ENCODE measurements around the gene FARP1. TPM values are rescaled to one million over a fixed set of nuclear protein-coding genes. Genes with fewer than 3 reads are reported as not detected.

Gene FARP1
- total RNA-seq, 2 donors from 2014 or later: 89.5 to 93.6 TPM

DNA sequence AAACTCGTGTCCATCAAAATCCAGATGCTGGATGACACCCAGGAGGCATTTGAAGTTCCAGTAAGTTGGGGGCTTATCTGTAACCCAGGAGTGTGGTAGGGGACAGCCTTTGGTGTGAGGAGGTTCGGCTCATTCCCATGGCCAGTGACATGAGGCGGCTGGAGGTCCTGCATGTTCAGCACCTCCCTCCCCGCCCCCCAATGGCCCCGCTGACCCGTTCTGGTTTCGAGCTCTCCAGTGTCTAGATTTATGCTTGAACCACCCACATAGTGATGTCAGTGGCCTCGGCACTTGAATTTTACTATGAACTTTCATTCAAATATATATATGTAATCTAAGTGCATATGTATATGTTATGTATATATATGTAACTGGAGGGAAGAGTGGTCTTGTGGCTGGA is 70.5 kb downstream of the FARP1 start:
- DNase-seq (no peak), ATAC-seq (no peak)
- Histone ChIP-seq H3K27me3 (no peaks in the 10 kb centered on the region), H3K36me3 (replicated peaks in 1 of 2; ENCODE audit: insufficient read depth in 1 of 2, low read depth in 2 of 2) (no peaks in the 10 kb centered on the region), H3K4me1 (peaks cover 33% of the 10 kb centered on the region), H3K4me3 (no peak overlapping the region), H3K9me3 (no peaks in the 10 kb centered on the region), H3K27ac (no peak overlapping the region)
- intact Hi-C loops (cut with DNase I): no loop called here
- WGBS, 2 donors: 87 to 88% methylated on average over 5 to 8 of the region's 8 CpGs
- no peak for TF ChIP-seq POLR2A (IDR thresholded peaks at IDR 0.05)
- TF ChIP-seq, protein P1, sequence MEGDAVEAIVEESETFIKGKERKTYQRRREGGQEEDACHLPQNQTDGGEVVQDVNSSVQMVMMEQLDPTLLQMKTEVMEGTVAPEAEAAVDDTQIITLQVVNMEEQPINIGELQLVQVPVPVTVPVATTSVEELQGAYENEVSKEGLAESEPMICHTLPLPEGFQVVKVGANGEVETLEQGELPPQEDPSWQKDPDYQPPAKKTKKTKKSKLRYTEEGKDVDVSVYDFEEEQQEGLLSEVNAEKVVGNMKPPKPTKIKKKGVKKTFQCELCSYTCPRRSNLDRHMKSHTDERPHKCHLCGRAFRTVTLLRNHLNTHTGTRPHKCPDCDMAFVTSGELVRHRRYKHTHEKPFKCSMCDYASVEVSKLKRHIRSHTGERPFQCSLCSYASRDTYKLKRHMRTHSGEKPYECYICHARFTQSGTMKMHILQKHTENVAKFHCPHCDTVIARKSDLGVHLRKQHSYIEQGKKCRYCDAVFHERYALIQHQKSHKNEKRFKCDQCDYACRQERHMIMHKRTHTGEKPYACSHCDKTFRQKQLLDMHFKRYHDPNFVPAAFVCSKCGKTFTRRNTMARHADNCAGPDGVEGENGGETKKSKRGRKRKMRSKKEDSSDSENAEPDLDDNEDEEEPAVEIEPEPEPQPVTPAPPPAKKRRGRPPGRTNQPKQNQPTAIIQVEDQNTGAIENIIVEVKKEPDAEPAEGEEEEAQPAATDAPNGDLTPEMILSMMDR (IDR thresholded peaks at IDR 0.05): no peak

DNA sequence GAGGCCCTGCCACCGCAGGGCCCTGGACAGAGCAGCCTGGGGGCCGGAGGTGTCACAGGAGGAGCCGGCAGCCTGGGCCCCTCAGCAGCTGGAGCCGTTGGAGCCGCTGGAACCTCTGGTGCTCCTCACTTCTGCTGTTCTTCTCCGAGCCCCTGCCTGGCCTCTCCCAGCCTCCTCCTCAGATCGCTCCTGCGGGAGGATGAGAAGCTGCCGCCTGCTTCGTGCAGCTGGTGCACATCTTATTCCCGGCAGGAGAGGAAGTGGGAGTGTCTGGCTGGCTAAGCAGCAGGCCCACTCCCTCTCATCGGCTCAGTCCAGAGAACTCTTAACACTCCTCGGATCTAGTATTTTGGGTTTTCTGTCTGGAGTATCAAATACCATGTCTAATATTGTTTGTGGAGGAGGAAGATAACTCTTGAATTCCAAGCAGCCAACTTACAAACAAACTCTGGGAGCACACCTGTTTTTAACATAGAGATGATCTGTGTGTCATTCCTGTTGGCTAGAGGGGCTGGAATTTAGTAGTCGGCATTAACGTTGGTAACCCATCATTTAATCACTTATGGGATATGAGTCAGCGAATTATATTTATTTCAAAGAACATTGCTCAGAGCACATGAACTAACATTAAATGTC is 71.2 kb downstream of the FARP1 start:
- 68 to 71% methylated on average over 14 to 15 of the region's 16 CpGs for WGBS, 2 donors

DNA sequence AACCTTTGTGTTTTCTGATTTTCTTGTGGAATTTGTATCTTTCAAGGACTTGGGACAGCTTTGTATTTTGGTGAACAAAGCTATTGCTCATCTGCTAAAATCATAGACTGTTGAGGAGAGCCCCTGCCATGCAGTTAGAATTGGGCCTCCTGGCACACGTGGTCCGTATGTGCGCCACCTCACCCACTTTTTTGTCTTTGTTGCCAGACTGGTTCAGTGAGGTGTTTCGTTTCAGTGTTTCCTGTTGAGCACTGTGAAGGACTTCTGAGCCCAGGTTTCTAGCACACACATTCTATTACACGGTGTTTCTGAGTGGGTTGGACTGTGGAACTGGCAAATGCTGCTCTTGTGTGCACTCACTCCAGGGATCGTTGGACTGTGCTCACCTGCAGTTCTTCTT is 71.8 kb downstream of the FARP1 start:
- peak; percentile 77 for ATAC-seq
- intact Hi-C loops (cut with DNase I): no loop called here

More for the DNA sequence above, 71.2 kb downstream of the FARP1 start:
- H3K4me1 ChIP-seq: peaks cover 33% of the 10 kb centered on the region
- H3K36me3 ChIP-seq (replicated peaks in 1 of 2; ENCODE audit: insufficient read depth in 1 of 2, low read depth in 2 of 2): no peaks in the 10 kb centered on the region
- no peak overlapping the region for H3K4me3 ChIP-seq
- H3K27me3 ChIP-seq: no peaks in the 10 kb centered on the region
- intact Hi-C loops (cut with DNase I): no loop called here
- ATAC-seq (no peak), DNase-seq (no peak)
- H3K9me3 ChIP-seq: no peaks in the 10 kb centered on the region
- peak overlapping the region; percentile 18 to 56 (median 48) for H3K27ac ChIP-seq
- TF ChIP-seq POLR2A (IDR thresholded peaks at IDR 0.05): no peak
- TF ChIP-seq, protein P1 (IDR thresholded peaks at IDR 0.05): no peak

DNA sequence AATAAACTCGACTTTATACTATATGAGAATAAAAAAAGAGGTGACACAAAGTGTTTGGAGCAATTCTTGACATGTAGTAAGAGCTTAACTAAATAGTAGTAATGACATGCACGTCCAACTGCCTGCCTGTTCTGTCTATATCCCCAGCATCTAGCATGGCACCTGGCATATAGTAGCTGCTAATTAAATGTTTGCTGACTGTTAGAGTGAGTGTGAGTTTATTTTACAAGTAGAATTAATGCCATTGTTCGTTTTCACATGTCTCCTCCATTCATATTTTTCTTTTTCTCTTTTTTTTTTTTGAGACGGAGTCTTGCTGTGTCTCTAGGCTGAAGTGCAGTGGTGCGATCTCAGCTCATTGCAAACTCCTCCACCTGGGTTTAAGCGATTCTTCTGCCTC is 72.6 kb downstream of the FARP1 start:
- no peak overlapping the region for H3K4me3 ChIP-seq
- peak overlapping the region in 3 of 4 donors; percentile 44 to 56 (median 53) for H3K27ac ChIP-seq
- intact Hi-C loops (cut with DNase I): no loop called here
- peaks cover 44% of the 10 kb centered on the region for H3K4me1 ChIP-seq
- DNase-seq (no peak), ATAC-seq (no peak)
- no peaks in the 10 kb centered on the region for H3K36me3 ChIP-seq (replicated peaks in 1 of 2; ENCODE audit: insufficient read depth in 1 of 2, low read depth in 2 of 2)
- 87 to 88% methylated on average over 6 of the region's 6 CpGs for WGBS, 2 donors
- TF ChIP-seq, protein P1 (IDR thresholded peaks at IDR 0.05): no peak
- no peak for TF ChIP-seq POLR2A (IDR thresholded peaks at IDR 0.05)
- H3K9me3 ChIP-seq: no peaks in the 10 kb centered on the region
- H3K27me3 ChIP-seq: no peaks in the 10 kb centered on the region

More for the DNA sequence above, 71.8 kb downstream of the FARP1 start:
- 21 to 23% methylated on average over 6 of the region's 6 CpGs for WGBS, 2 donors
- Histone ChIP-seq H3K9me3 (no peaks in the 10 kb centered on the region), H3K4me1 (peaks cover 36% of the 10 kb centered on the region), H3K36me3 (replicated peaks in 1 of 2; ENCODE audit: insufficient read depth in 1 of 2, low read depth in 2 of 2) (no peaks in the 10 kb centered on the region), H3K27me3 (no peaks in the 10 kb centered on the region), H3K27ac (peak overlapping the region; percentile 44 to 56 (median 54)), H3K4me3 (no peak overlapping the region)
- peak; percentile 31 to 66 (median 62) for DNase-seq
- no peak for TF ChIP-seq POLR2A (IDR thresholded peaks at IDR 0.05)
- TF ChIP-seq, protein P1 (IDR thresholded peaks at IDR 0.05): no peak

DNA sequence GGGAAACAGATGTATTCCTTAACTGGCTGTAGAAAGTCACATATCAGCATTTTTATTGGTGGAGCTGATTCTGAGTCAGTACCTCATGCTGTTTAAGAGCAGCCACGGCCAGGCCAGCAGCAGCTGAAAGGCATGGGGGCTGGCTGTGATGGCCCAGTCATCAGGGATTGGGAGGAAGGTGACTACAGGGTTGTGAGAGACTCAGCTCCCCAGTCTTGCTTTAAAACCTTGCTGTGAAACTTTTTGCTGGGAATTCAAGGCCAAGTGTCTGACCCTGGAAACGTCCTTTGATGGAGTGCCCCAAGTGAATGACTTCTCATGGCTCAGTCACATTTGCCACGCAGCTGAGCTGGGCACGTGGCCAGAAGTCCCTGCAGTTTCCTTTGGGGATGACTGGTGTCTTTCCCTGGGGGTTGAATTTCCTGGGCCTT is 73.3 kb downstream of the FARP1 start:
- H3K36me3 ChIP-seq (replicated peaks in 1 of 2; ENCODE audit: insufficient read depth in 1 of 2, low read depth in 2 of 2): no peaks in the 10 kb centered on the region
- WGBS, 2 donors: 18 to 19% methylated on average over 4 of the region's 4 CpGs
- peak; percentile 37 to 71 (median 52) for DNase-seq
- H3K27me3 ChIP-seq: no peaks in the 10 kb centered on the region
- peak; percentile 14 for ATAC-seq
- H3K27ac ChIP-seq: peak overlapping the region in 2 of 4 donors; percentile 21 to 46
- intact Hi-C loops (cut with DNase I): no loop called here
- H3K9me3 ChIP-seq: no peaks in the 10 kb centered on the region
- peaks cover 50% of the 10 kb centered on the region for H3K4me1 ChIP-seq
- no peak for TF ChIP-seq POLR2A (IDR thresholded peaks at IDR 0.05)
- TF ChIP-seq, protein P1 (IDR thresholded peaks at IDR 0.05): no peak
- no peak overlapping the region for H3K4me3 ChIP-seq

Measured in body of pancreas (tissue), 4 donors.